Central memory CD8-positive, alpha-beta T cell (primary cell): Measurements from ENCODE around the gene SLF1.
A peak's percentile ranks its signal among the peaks of the same experiment; 100 is the strongest.

Experiments
- ATAC-seq: fragments of 150-1000 bp; cut with Tn5 transposase; replicated peaks from 2 replicates; pipeline ENCODE4 v1.10.0; 2022; ENCODE audit warnings: mild to moderate bottlenecking, moderate FRiP score, moderate number of reproducible peaks; ENCODE audit not compliant: poor library complexity, severe bottlenecking; ENCODE audit errors: extremely low read depth
- DNase-seq, 2 donors: peaks; one replicate each; pipeline ENCODE4 v3.0.0; 2021; ENCODE audit warnings: low spot score in 2 of 2
- H3K27ac Mint-ChIP-seq: one replicate; pipeline ENCODE4 v1.8.0; 2022; ENCODE audit warnings: low read depth, mild to moderate bottlenecking, moderate library complexity, mixed read lengths
- H3K27me3 Mint-ChIP-seq: one replicate; pipeline ENCODE4 v1.8.0; 2022; ENCODE audit warnings: mixed read lengths
- H3K36me3 Mint-ChIP-seq: one replicate; pipeline ENCODE4 v1.8.0; 2022; ENCODE audit warnings: mild to moderate bottlenecking, moderate library complexity, mixed read lengths; ENCODE audit not compliant: insufficient read depth
- H3K4me1 Mint-ChIP-seq: one replicate; pipeline ENCODE4 v1.8.0; 2022; ENCODE audit warnings: mixed read lengths
- H3K4me3 Mint-ChIP-seq: one replicate; pipeline ENCODE4 v1.8.0; 2022; ENCODE audit warnings: mild to moderate bottlenecking, moderate library complexity, mixed read lengths
- H3K9me3 Mint-ChIP-seq: one replicate; pipeline ENCODE4 v1.8.0; 2022; ENCODE audit warnings: mixed read lengths

The SLF1 gene

GRCh38 chr5:94623011-94623410 is 4.5 kb downstream of the SLF1 start:
- H3K27me3 Mint-ChIP-seq = no peaks in the 10 kb centered on the region
- no peak overlapping the region for H3K27ac Mint-ChIP-seq
- H3K4me1 Mint-ChIP-seq = peaks cover 48% of the 10 kb centered on the region
- DNase-seq (no peak), ATAC-seq (no peak)
- H3K9me3 Mint-ChIP-seq = no peaks in the 10 kb centered on the region
- H3K4me3 Mint-ChIP-seq = no peak overlapping the region
- peaks cover 7% of the 10 kb centered on the region for H3K36me3 Mint-ChIP-seq

GRCh38 chr5:94623877-94624276 is 5.4 kb downstream of the SLF1 start:
- Mint-ChIP-seq H3K36me3 (peaks cover 3% of the 10 kb centered on the region), H3K27me3 (no peaks in the 10 kb centered on the region), H3K4me1 (peaks cover 44% of the 10 kb centered on the region), H3K27ac (no peak overlapping the region), H3K9me3 (no peaks in the 10 kb centered on the region), H3K4me3 (no peak overlapping the region)
- ATAC-seq = no peak
- no peak for DNase-seq

- Mint-ChIP-seq H3K36me3 (peaks cover 12% of the 10 kb centered on the region), H3K9me3 (no peaks in the 10 kb centered on the region), H3K27ac (no peak overlapping the region), H3K27me3 (no peaks in the 10 kb centered on the region), H3K4me3 (no peak overlapping the region), H3K4me1 (peaks cover 33% of the 10 kb centered on the region)
- ATAC-seq = no peak
- no peak for DNase-seq
These were observed 8.7 kb downstream of the SLF1 start for GRCh38 chr5:94627191-94627590.

GRCh38 chr5:94632024-94632423 is 13.6 kb downstream of the SLF1 start:
- Mint-ChIP-seq H3K27me3 (no peaks in the 10 kb centered on the region), H3K36me3 (peaks cover 25% of the 10 kb centered on the region), H3K4me3 (no peak overlapping the region), H3K4me1 (peaks cover 33% of the 10 kb centered on the region), H3K9me3 (peaks cover 8% of the 10 kb centered on the region), H3K27ac (no peak overlapping the region)
- no peak for ATAC-seq
- no peak for DNase-seq

GRCh38 chr5:94640176-94640575 is 21.7 kb downstream of the SLF1 start:
- ATAC-seq (no peak), DNase-seq (no peak)
- H3K4me1 Mint-ChIP-seq = peaks cover 35% of the 10 kb centered on the region
- H3K27me3 Mint-ChIP-seq = no peaks in the 10 kb centered on the region
- no peak overlapping the region for H3K27ac Mint-ChIP-seq
- H3K9me3 Mint-ChIP-seq = peaks cover 16% of the 10 kb centered on the region
- H3K4me3 Mint-ChIP-seq = no peak overlapping the region
- peaks cover 22% of the 10 kb centered on the region for H3K36me3 Mint-ChIP-seq

GRCh38 chr5:94645053-94645452 is 26.6 kb downstream of the SLF1 start:
- no peak overlapping the region for H3K27ac Mint-ChIP-seq
- ATAC-seq (no peak), DNase-seq (no peak)
- H3K4me1 Mint-ChIP-seq = peaks cover 25% of the 10 kb centered on the region
- no peaks in the 10 kb centered on the region for H3K27me3 Mint-ChIP-seq
- H3K9me3 Mint-ChIP-seq = no peaks in the 10 kb centered on the region
- H3K4me3 Mint-ChIP-seq = no peak overlapping the region
- peaks cover 6% of the 10 kb centered on the region for H3K36me3 Mint-ChIP-seq

GRCh38 chr5:94646758-94647157 is 28.3 kb downstream of the SLF1 start:
- H3K36me3 Mint-ChIP-seq = peaks cover 4% of the 10 kb centered on the region
- no peak overlapping the region for H3K4me3 Mint-ChIP-seq
- H3K4me1 Mint-ChIP-seq = peaks cover 21% of the 10 kb centered on the region
- no peak overlapping the region for H3K27ac Mint-ChIP-seq
- H3K9me3 Mint-ChIP-seq = no peaks in the 10 kb centered on the region
- DNase-seq (no peak), ATAC-seq (no peak)
- no peaks in the 10 kb centered on the region for H3K27me3 Mint-ChIP-seq

- Mint-ChIP-seq H3K36me3 (peaks cover 11% of the 10 kb centered on the region), H3K4me3 (no peak overlapping the region), H3K27ac (no peak overlapping the region), H3K27me3 (no peaks in the 10 kb centered on the region), H3K9me3 (peaks cover under 1% of the 10 kb centered on the region), H3K4me1 (peaks cover 12% of the 10 kb centered on the region)
- ATAC-seq (no peak), DNase-seq (no peak)
These were observed 31.4 kb downstream of the SLF1 start for GRCh38 chr5:94649874-94650273.

- no peak overlapping the region for H3K4me3 Mint-ChIP-seq
- ATAC-seq (no peak), DNase-seq (no peak)
- H3K9me3 Mint-ChIP-seq = peaks cover 30% of the 10 kb centered on the region
- H3K4me1 Mint-ChIP-seq = peaks cover 17% of the 10 kb centered on the region
- no peak overlapping the region for H3K27ac Mint-ChIP-seq
- H3K36me3 Mint-ChIP-seq = peaks cover 36% of the 10 kb centered on the region
- no peaks in the 10 kb centered on the region for H3K27me3 Mint-ChIP-seq
These were observed 39.8 kb downstream of the SLF1 start for GRCh38 chr5:94658272-94658671.

- ATAC-seq = no peak
- Mint-ChIP-seq H3K9me3 (peaks cover 24% of the 10 kb centered on the region), H3K36me3 (peaks cover 30% of the 10 kb centered on the region), H3K4me1 (peaks cover 10% of the 10 kb centered on the region), H3K4me3 (no peak overlapping the region), H3K27ac (no peak overlapping the region), H3K27me3 (no peaks in the 10 kb centered on the region)
- DNase-seq = no peak
These were observed 42.0 kb downstream of the SLF1 start for GRCh38 chr5:94660506-94660905.

GRCh38 chr5:94661086-94661485 is 42.6 kb downstream of the SLF1 start:
- Mint-ChIP-seq H3K9me3 (peaks cover 24% of the 10 kb centered on the region), H3K4me3 (no peak overlapping the region), H3K36me3 (peaks cover 30% of the 10 kb centered on the region), H3K27ac (no peak overlapping the region), H3K4me1 (peaks cover 8% of the 10 kb centered on the region), H3K27me3 (no peaks in the 10 kb centered on the region)
- DNase-seq = no peak
- ATAC-seq = no peak

GRCh38 chr5:94667937-94668336 is 49.5 kb downstream of the SLF1 start:
- Mint-ChIP-seq H3K4me3 (no peak overlapping the region), H3K27me3 (no peaks in the 10 kb centered on the region), H3K36me3 (peaks cover 12% of the 10 kb centered on the region), H3K9me3 (no peaks in the 10 kb centered on the region), H3K4me1 (no peaks in the 10 kb centered on the region), H3K27ac (peak overlapping the region; percentile 50)
- DNase-seq (no peak), ATAC-seq (no peak)

- no peak for ATAC-seq
- Mint-ChIP-seq H3K36me3 (peaks cover 12% of the 10 kb centered on the region), H3K27ac (no peak overlapping the region), H3K4me3 (no peak overlapping the region), H3K4me1 (peaks cover 7% of the 10 kb centered on the region), H3K27me3 (no peaks in the 10 kb centered on the region), H3K9me3 (no peaks in the 10 kb centered on the region)
- DNase-seq = no peak
These were observed 52.3 kb downstream of the SLF1 start for GRCh38 chr5:94670726-94671125.

GRCh38 chr5:94672746-94673145 is 54.3 kb downstream of the SLF1 start:
- ATAC-seq (no peak), DNase-seq (no peak)
- Mint-ChIP-seq H3K27me3 (no peaks in the 10 kb centered on the region), H3K36me3 (peaks cover 12% of the 10 kb centered on the region), H3K27ac (no peak overlapping the region), H3K4me1 (peaks cover 7% of the 10 kb centered on the region), H3K4me3 (no peak overlapping the region), H3K9me3 (no peaks in the 10 kb centered on the region)
